Hepatocyte (in vitro differentiated cells): ENCODE results near the gene CRB3. TPM values are rescaled to one million over a fixed set of nuclear protein-coding genes. Genes with fewer than 3 reads are reported as not detected.

Experiments used
- DNase-seq: peaks from one replicate; pipeline ENCODE4 v3.0.0-alpha.2; 2016; ENCODE audit warnings: low spot score
- H2AFZ ChIP-seq: fragments of 200-600 bp; sonication (generic); 2 replicates; pipeline ENCODE4 v1.6.0; 2016; ENCODE audit warnings: antibody characterized with exemption, mild to moderate bottlenecking
- H3K27ac ChIP-seq: fragments of 200-600 bp; sonication (generic); 2 replicates; pipeline ENCODE4 v1.5.1; 2016; ENCODE audit warnings: mild to moderate bottlenecking
- H3K27me3 ChIP-seq: fragments of 200-600 bp; sonication (generic); 2 replicates; pipeline ENCODE4 v1.6.1; 2016
- H3K36me3 ChIP-seq: fragments of 200-600 bp; sonication (generic); replicated peaks from 2 replicates; pipeline ENCODE4 v1.5.1; 2016; ENCODE audit warnings: low read depth; ENCODE audit not compliant: insufficient read depth
- H3K4me1 ChIP-seq: fragments of 200-600 bp; sonication (generic); 2 replicates; pipeline ENCODE4 v1.5.1; 2016; ENCODE audit warnings: mild to moderate bottlenecking, moderate library complexity; ENCODE audit not compliant: insufficient read depth
- H3K4me2 ChIP-seq: fragments of 200-600 bp; sonication (generic); 2 replicates; pipeline ENCODE4 v1.6.0; 2016
- H3K4me3 ChIP-seq: fragments of 200-600 bp; sonication (generic); 2 replicates; pipeline ENCODE4 v1.5.1; 2016; ENCODE audit warnings: mild to moderate bottlenecking
- H3K79me2 ChIP-seq: fragments of 200-600 bp; sonication (generic); 2 replicates; pipeline ENCODE4 v1.6.0; 2017; ENCODE audit warnings: mild to moderate bottlenecking
- H3K9me2 ChIP-seq: fragments of 200-600 bp; sonication (generic); replicated peaks from 2 replicates; pipeline ENCODE4 v1.6.0; 2017; ENCODE audit warnings: mild to moderate bottlenecking; ENCODE audit not compliant: insufficient read depth
- H3K9me3 ChIP-seq: fragments of 200-600 bp; sonication (generic); 2 replicates; pipeline ENCODE4 v1.5.1; 2016; ENCODE audit warnings: low read depth, mild to moderate bottlenecking
- H4K20me1 ChIP-seq: fragments of 200-600 bp; sonication (generic); 2 replicates; pipeline ENCODE4 v1.6.0; 2016; ENCODE audit warnings: mild to moderate bottlenecking; ENCODE audit not compliant: insufficient read depth, poor library complexity, severe bottlenecking
- CTCF ChIP-seq: fragments of 200-600 bp; sonication (generic); IDR thresholded peaks from 2 replicates; pipeline ENCODE4 v1.5.1; 2016; ENCODE audit warnings: antibody characterized with exemption, mild to moderate bottlenecking; ENCODE audit not compliant: poor library complexity
- EZH2 ChIP-seq: fragments of 200-600 bp; sonication (generic); IDR thresholded peaks from 2 replicates; pipeline ENCODE4 v1.6.1; 2016; ENCODE audit warnings: antibody characterized with exemption, mild to moderate bottlenecking, borderline replicate concordance
- EZH2phosphoT487 ChIP-seq: fragments of 200-600 bp; sonication (generic); IDR thresholded peaks from one replicate; pipeline ENCODE4 v1.6.1; 2018; ENCODE audit warnings: antibody characterized with exemption, mild to moderate bottlenecking, low read depth, moderate library complexity; ENCODE audit not compliant: unreplicated experiment, severe bottlenecking
- WGBS: methylation state at CpG from one replicate; pipeline ENCODE4 v1.1.6; 2016; ENCODE audit warnings: low lambda C conversion rate; ENCODE audit errors: missing lambda C conversion rate; 5-methylcytosine and 5-hydroxymethylcytosine counted together
- polyA plus RNA-seq: library from polyadenylated mRNA; unstranded; fragments of >200 nt; fragmentation: Nextera tagmentation; extraction: Ambion mirVana; gene quantifications from 2 replicates; pipeline ENCODE4 v1.2.1, GENCODE V29; 2016
- total RNA-seq: library from RNA; depleted of rRNA; stranded (reverse); fragments of >200 nt; gene quantifications from 2 replicates; pipeline ENCODE4 v1.2.3, GENCODE V29; 2014

The CRB3 gene
- total and polyA plus RNA-seq, 2 experiments from 2014 or later, result 42.5 to 71.4 TPM

DNA sequence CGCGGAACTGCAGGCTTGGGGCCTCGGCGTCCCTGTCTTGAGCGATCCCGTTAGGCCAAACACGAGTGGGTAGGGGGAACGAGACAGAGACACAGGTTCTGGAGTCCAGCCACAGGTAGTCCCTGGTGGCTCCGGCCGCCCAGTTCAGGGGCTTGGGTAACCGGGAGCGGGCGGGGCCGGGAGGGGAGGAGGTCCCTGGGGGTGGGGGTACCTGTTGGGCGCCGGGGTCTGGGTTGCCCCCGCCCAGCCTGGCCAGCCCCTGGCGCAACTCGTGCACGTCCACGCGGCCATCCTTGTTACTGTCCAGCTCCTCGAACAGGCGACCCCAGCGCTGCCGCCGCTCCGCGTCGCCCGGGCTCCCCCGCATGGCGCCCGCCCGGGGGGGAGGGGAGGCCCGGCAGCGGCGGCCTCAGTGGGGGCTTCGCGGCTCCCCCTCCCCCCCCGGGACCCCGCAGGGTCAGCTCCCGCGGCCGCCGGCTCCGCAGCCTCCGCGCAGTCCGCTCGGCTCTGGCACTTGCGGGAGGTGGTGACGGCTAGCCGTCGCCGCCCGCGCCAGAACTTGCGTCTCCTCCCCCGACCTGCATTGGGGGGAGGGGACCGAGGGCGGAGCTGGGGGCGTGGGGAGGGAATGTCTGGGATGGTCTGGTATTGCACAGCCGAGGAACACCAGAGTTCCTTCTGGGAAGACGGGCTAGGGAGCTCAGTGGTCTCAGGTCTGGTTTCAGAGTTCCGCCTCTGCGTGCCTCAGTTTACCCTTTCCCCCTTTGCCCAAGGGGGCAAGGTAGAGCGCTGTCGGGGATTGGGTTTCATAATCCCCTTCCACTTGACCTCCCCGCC is 4.6 kb upstream of the CRB3 start, which contains the start of gene SLC25A23:
SLC25A23 (minus strand) TSS at position 531 of the 837 bp plus-strand sequence; CDS start at position 367, 164 bp downstream.
- 7% methylated on average over 14 of the region's 70 CpGs for WGBS
- Histone ChIP-seq H3K79me2 (peaks cover 7% of the 10 kb centered on the region), H3K4me2 (peak within 1 kb of the TSS; percentile 91), H3K9me3 (no peaks in the 10 kb centered on the region), H3K36me3 (no peaks in the 10 kb centered on the region), H2AFZ (peak within 1 kb of the TSS; percentile 65), H3K4me3 (peak within 1 kb of the TSS; percentile 97), H3K4me1 (peaks cover 6% of the 10 kb centered on the region), H4K20me1 (no peaks in the 10 kb centered on the region), H3K27me3 (no peaks in the 10 kb centered on the region), H3K9me2 (no peaks in the 10 kb centered on the region), H3K27ac (peak within 1 kb of the TSS; percentile 89)
- peak; percentile 87 for DNase-seq
- no peak for TF ChIP-seq EZH2
- TF ChIP-seq EZH2phosphoT487, result no peak
- TF ChIP-seq CTCF, result no peak

DNA sequence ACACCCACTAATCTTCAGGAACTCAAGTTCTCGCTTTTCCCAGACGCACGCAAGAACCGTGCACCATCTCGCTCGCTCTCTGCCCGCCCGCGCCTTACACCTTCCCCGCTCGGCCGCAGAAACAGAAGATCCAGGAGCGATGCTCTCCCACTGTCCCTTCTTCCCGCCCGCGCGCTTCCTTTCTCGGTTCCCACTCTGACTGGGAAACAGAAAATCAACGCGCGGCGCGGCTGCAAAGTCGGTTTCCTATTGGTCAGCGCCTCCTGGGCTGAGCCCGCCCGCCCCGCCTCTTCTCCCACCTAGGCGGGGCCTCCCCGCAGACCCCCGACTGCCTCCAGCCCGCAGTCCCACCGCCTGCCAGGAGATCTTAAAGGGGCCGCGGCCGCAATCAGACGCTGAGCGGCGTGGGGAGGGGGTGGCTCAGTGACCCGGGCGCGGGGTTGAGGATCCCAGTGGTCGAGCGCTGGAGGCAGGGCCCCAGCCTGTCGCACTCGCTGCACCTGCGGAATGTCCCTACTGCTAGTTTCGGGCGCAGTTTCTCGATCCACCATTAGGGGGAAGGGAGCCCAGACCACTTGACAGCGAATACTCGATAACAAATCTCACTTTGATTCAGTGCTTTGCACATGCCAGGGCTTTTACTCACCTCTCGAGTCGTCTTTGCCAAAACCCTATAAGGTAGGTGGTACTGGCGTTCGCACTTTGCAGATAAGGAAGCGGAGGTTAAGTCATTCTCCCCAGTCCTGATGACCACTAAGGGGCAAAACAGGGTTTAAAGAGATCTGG is 3.8 kb upstream of the CRB3 start:
- H2AFZ ChIP-seq, result peak overlapping the region; percentile 65
- no peaks in the 10 kb centered on the region for H3K27me3 ChIP-seq
- H3K9me3 ChIP-seq, result no peaks in the 10 kb centered on the region
- H3K4me2 ChIP-seq, result peak overlapping the region; percentile 91
- H3K4me1 ChIP-seq, result peaks cover 6% of the 10 kb centered on the region
- WGBS, result 1% methylated on average over 41 of the region's 57 CpGs
- peak; percentile 99 for DNase-seq
- peak overlapping the region; percentile 89 for H3K27ac ChIP-seq
- H4K20me1 ChIP-seq, result no peaks in the 10 kb centered on the region
- no peaks in the 10 kb centered on the region for H3K9me2 ChIP-seq
- TF ChIP-seq CTCF (peak; percentile 43), EZH2 (no peak), EZH2phosphoT487 (no peak)
- no peaks in the 10 kb centered on the region for H3K36me3 ChIP-seq
- peaks cover 15% of the 10 kb centered on the region for H3K79me2 ChIP-seq
- peak overlapping the region; percentile 97 for H3K4me3 ChIP-seq

DNA sequence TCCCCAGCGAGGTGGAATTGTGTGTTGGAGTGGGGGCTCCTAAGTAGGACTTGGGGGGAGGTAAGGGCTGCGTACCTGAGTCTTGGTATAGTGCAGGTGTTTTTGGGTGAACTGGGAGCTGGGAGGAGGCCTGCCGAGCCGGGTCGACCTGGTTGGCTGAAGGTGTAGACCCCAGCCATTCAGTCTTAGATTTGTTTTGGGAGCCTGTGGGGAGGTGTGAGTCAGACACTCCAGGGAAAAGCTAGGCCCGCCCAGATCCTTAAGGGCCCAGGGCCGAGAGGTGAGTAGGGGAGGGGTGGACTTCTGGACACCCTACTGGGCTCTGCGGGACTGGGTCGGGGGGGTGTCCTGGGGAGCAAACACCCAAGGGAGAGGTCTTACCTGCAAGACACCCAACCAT is 935 bp downstream of the CRB3 start:
- H3K27ac ChIP-seq, result peak overlapping the region; percentile 96

More for the DNA sequence above, 935 bp downstream of the CRB3 start:
- Histone ChIP-seq H3K4me2 (peak overlapping the region; percentile 81), H3K9me3 (no peaks in the 10 kb centered on the region), H3K27me3 (no peaks in the 10 kb centered on the region), H4K20me1 (peaks cover 4% of the 10 kb centered on the region), H3K79me2 (peaks cover 15% of the 10 kb centered on the region), H3K4me1 (no peaks in the 10 kb centered on the region), H2AFZ (no peak overlapping the region), H3K4me3 (peak overlapping the region; percentile 75), H3K36me3 (no peaks in the 10 kb centered on the region), H3K9me2 (no peaks in the 10 kb centered on the region)
- WGBS, result 12% methylated on average over 8 of the region's 9 CpGs
- TF ChIP-seq EZH2phosphoT487 (no peak), CTCF (no peak), EZH2 (no peak)
- DNase-seq, result peak; percentile 33
